NCI-H2196 (cell line): Measurements from ENCODE around the gene SURF4.

Source experiments
- DNase-seq: peaks from one replicate; lab custom pipeline; 2025; ENCODE audit not compliant: unreplicated experiment; lab: John Stamatoyannopoulos, UW

The SURF4 gene

GRCh38 chr9:133375724-133376654 is at the start of gene SURF4, which contains the start of gene STKLD1:
Gene SURF4, minus strand, starts transcription at chr9:133376060. Its CDS starts 91 bp downstream, at chr9:133375969.
Gene STKLD1, plus strand, starts transcription at chr9:133376366. Its CDS starts 108 bp downstream, at chr9:133376474.
- peak; percentile 96 for DNase-seq

GRCh38 chr9:133425049-133425632 is 49.3 kb upstream of the SURF4 start:
- DNase-seq, result no peak

- DNase-seq, result no peak
Observed at GRCh38 chr9:133424187-133424586, 48.3 kb upstream of the SURF4 start.

GRCh38 chr9:133423216-133423615 is 47.4 kb upstream of the SURF4 start:
- DNase-seq, result no peak

GRCh38 chr9:133421615-133422542 is 46.0 kb upstream of the SURF4 start, which contains the start of gene ADAMTS13:
Gene ADAMTS13, plus strand, starts transcription at chr9:133422367. Its CDS starts 77 bp downstream, at chr9:133422444.
- DNase-seq, result no peak

GRCh38 chr9:133420392-133420827 is 44.5 kb upstream of the SURF4 start:
- DNase-seq, result peak; percentile 30

GRCh38 chr9:133419005-133419404 is 43.1 kb upstream of the SURF4 start:
- DNase-seq, result no peak

- DNase-seq, result peak; percentile 81
Observed at GRCh38 chr9:133417541-133418461, 41.9 kb upstream of the SURF4 start, which contains the start of gene REXO4. Gene REXO4, minus strand, starts transcription at chr9:133418010. Its CDS starts 166 bp downstream, at chr9:133417844.

- DNase-seq, result no peak
Observed at GRCh38 chr9:133415170-133415569, 39.3 kb upstream of the SURF4 start.

- no peak for DNase-seq
Observed at GRCh38 chr9:133408042-133408441, 32.2 kb upstream of the SURF4 start.

- peak; percentile 73 for DNase-seq
Observed at GRCh38 chr9:133406480-133407307, 30.8 kb upstream of the SURF4 start.

- no peak for DNase-seq
Observed at GRCh38 chr9:133405508-133406438, 29.9 kb upstream of the SURF4 start.

- DNase-seq, result no peak
Observed at GRCh38 chr9:133404454-133405002, 28.7 kb upstream of the SURF4 start.

GRCh38 chr9:133403766-133404453 is 28.1 kb upstream of the SURF4 start:
- peak; percentile 71 for DNase-seq

GRCh38 chr9:133402689-133403088 is 26.8 kb upstream of the SURF4 start:
- no peak for DNase-seq

GRCh38 chr9:133401588-133401987 is 25.7 kb upstream of the SURF4 start:
- DNase-seq, result no peak

- no peak for DNase-seq
Observed at GRCh38 chr9:133400292-133400691, 24.4 kb upstream of the SURF4 start.
